Measurements from ENCODE around the gene RGS9BP.
"Not testable (repeated sequence)": the region's sequence is repeated elsewhere in the genome, so short reads cannot be mapped to it uniquely, and the experiment has no call there.

RGS9BP gene

GRCh38 chr19:32708457-32708856 lies 32.8 kb downstream of the RGS9BP start:
- TF ChIP-seq, protein P1, sequence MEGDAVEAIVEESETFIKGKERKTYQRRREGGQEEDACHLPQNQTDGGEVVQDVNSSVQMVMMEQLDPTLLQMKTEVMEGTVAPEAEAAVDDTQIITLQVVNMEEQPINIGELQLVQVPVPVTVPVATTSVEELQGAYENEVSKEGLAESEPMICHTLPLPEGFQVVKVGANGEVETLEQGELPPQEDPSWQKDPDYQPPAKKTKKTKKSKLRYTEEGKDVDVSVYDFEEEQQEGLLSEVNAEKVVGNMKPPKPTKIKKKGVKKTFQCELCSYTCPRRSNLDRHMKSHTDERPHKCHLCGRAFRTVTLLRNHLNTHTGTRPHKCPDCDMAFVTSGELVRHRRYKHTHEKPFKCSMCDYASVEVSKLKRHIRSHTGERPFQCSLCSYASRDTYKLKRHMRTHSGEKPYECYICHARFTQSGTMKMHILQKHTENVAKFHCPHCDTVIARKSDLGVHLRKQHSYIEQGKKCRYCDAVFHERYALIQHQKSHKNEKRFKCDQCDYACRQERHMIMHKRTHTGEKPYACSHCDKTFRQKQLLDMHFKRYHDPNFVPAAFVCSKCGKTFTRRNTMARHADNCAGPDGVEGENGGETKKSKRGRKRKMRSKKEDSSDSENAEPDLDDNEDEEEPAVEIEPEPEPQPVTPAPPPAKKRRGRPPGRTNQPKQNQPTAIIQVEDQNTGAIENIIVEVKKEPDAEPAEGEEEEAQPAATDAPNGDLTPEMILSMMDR (IDR thresholded peaks at IDR 0.05; ENCODE audit: low read depth, low read length) = no peak
- no peak for DNase-seq (ENCODE audit: extremely low read depth, low read depth)

DNA sequence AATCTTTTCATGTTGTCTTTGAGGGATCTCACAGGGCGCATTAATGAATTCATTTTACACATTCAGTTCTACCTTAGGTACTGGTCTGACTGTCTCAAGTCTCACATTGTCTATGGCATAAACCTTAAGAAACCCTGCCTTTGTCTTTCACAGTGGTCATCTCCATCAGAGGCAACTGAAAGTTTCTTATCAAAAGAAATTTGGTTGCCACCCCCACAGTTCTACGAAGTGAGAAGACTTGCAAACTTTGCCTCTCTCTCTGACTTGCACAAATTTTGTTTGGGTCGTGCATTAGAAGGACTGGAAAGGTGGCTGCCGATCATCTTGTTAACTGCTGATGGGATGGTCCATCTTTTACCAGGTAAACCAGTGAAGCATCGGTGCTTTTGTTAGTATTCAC lies 33.4 kb downstream of the RGS9BP start:
- TF ChIP-seq, protein P1 (IDR thresholded peaks at IDR 0.05; ENCODE audit: low read depth, low read length) = no peak

GRCh38 chr19:32711747-32712146 lies 36.1 kb downstream of the RGS9BP start:
- TF ChIP-seq, protein P1 (IDR thresholded peaks at IDR 0.05; ENCODE audit: low read depth, low read length) = no peak
- no peak for DNase-seq (ENCODE audit: extremely low read depth, low read depth)

More for the DNA sequence above, 33.4 kb downstream of the RGS9BP start:
- DNase-seq (ENCODE audit: extremely low read depth, low read depth) = no peak

DNA sequence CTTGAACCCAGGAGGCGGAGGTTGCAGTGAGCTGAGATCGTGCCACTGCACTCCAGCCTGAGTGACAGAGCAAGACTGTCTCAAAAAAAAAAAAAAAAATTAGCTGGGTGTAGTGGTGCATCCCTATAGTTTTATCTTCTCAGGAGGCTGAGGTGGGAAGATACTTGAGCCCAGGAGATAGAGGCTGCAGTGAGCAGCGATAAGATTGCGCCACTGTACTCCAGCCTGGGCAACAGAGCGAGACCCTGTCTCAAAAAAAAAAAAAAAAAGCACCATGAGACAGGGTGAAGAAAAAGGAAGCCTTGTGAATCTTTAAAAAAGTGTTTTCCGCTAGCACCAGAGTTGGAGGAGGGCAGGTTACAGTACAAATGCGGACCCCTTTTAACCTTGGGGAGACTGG lies 40.6 kb downstream of the RGS9BP start:
- not testable (repeated sequence) for DNase-seq (ENCODE audit: extremely low read depth, low read depth)

GRCh38 chr19:32717496-32717895 lies 41.8 kb downstream of the RGS9BP start:
- DNase-seq (ENCODE audit: extremely low read depth, low read depth) = no peak

DNA sequence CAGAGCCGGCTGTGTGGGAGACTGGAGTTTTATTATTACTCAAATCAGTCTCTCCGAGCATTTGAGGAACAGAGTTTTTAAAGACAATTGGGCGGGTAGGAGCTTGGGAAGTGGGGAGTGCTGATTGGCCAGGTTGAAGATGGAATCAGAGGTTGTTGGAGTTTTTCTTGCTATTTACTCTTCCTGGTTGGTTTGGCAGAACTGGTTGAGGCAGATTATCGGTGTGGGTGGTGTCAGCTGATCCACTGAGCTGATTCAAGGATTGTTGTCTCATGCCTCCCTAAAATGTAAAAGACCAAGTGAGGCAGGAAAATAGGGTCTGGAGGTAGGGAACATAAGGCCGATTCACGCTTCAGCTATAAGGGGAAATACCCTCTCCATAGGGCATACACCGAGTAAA lies 42.6 kb downstream of the RGS9BP start:
- TF ChIP-seq, protein P1 (IDR thresholded peaks at IDR 0.05; ENCODE audit: low read depth, low read length) = no peak
- no peak for DNase-seq (ENCODE audit: extremely low read depth, low read depth)

More at GRCh38 chr19:32717496-32717895, 41.8 kb downstream of the RGS9BP start:
- TF ChIP-seq, protein P1 (IDR thresholded peaks at IDR 0.05; ENCODE audit: low read depth, low read length) = no peak

DNA sequence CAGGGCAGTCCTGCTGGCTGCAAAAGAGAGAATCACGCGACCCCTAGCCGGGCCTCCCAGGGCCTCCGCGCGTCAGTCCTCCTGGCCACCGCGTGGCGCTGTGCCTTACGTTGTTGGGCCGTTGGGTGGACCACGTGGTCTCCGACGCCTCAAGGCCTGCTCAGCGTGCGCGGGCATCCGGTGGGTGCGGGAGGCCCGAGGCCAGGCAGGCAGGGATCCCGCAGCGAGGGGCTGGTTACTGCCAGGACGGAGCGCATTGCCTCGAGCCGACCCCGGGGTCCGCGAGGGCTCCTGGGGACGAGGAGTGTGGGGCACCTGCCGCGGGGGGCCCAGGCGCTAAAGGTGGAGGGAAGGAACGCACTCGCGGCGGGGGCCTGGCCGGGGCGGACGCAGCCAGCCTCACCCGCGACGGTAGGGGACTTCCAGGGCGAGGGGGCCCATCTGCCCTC lies 44.0 kb downstream of the RGS9BP start, which contains the start of gene TDRD12:
Gene TDRD12, plus strand, starts transcription at position 157 of the 449 bp plus-strand sequence. CDS start 306 bp downstream, outside the sequence.
- TF ChIP-seq, protein P1 (IDR thresholded peaks at IDR 0.05; ENCODE audit: low read depth, low read length) = no peak; the same call in 1 of the 2 replicates
- no peak for DNase-seq (ENCODE audit: extremely low read depth, low read depth)

Data from AG09319 (cell line).